PC-9 (cell line): ENCODE results near the gene TWSG1.

Experiments used
- CTCF ChIP-seq: fragments of 200-600 bp; sonication (generic); conservative IDR thresholded peaks from 2 replicates; pipeline ENCODE4 v1.6.1; 2017; ENCODE audit warnings: mixed run types, antibody characterized with exemption, mild to moderate bottlenecking, moderate library complexity
- EZH2 ChIP-seq: fragments of 200-600 bp; sonication (generic); IDR thresholded peaks from 2 replicates; pipeline ENCODE4 v1.8.0; 2017; ENCODE audit warnings: antibody characterized with exemption, low read depth

- TF ChIP-seq CTCF (no peak), EZH2 (no peak)
Measured at GRCh38 chr18:9444549-9444948, 110.0 kb downstream of the TWSG1 start.
